ENCODE data around the gene TMEM132D.

DNA sequence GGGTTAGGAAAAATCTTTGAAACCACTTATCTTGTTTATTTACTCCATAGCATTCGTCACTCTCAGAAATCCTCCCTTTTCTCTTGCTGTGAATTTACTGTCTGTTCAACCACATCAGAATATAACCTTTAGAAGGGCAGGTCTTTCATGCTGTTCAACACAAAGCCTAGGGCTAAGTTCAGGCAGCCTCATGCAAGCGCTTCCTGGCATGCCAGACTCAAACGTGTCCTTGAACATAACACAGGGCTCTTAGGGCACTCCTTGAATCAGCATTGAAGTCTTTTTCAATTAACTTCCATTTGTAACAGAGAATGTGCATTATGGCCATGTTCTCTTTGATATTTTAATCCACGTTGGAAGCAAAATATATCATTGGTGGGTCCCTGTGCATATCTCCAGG lies 672.8 kb downstream of the TMEM132D start:
- TF ChIP-seq, protein P1, sequence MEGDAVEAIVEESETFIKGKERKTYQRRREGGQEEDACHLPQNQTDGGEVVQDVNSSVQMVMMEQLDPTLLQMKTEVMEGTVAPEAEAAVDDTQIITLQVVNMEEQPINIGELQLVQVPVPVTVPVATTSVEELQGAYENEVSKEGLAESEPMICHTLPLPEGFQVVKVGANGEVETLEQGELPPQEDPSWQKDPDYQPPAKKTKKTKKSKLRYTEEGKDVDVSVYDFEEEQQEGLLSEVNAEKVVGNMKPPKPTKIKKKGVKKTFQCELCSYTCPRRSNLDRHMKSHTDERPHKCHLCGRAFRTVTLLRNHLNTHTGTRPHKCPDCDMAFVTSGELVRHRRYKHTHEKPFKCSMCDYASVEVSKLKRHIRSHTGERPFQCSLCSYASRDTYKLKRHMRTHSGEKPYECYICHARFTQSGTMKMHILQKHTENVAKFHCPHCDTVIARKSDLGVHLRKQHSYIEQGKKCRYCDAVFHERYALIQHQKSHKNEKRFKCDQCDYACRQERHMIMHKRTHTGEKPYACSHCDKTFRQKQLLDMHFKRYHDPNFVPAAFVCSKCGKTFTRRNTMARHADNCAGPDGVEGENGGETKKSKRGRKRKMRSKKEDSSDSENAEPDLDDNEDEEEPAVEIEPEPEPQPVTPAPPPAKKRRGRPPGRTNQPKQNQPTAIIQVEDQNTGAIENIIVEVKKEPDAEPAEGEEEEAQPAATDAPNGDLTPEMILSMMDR (IDR thresholded peaks at IDR 0.05): no peak
- TF ChIP-seq EZH2 (IDR thresholded peaks at IDR 0.05): no peak
